Neural progenitor cell (in vitro differentiated cells): Measurements from ENCODE around the gene COMMD7. TPM values are rescaled to one million over a fixed set of nuclear protein-coding genes. Genes with fewer than 3 reads are reported as not detected.

Experiments
- DNase-seq: peaks from one replicate; pipeline ENCODE4 v3.0.0-alpha.2; 2016; ENCODE audit warnings: low spot score
- H2AFZ ChIP-seq: fragments of 200-600 bp; sonication (generic); replicated peaks from 2 replicates; pipeline ENCODE4 v1.6.1; 2016; ENCODE audit warnings: antibody characterized with exemption
- H3F3A ChIP-seq: fragments of 200-600 bp; sonication (generic); 2 replicates; pipeline ENCODE4 v1.6.1; 2016; ENCODE audit warnings: antibody characterized with exemption, low read depth
- H3K27ac ChIP-seq: fragments of 200-600 bp; sonication (generic); 2 replicates; pipeline ENCODE4 v1.5.1; 2016; ENCODE audit warnings: mild to moderate bottlenecking
- H3K27me3 ChIP-seq: fragments of 200-600 bp; sonication (generic); 2 replicates; pipeline ENCODE4 v1.6.1; 2016; ENCODE audit warnings: mild to moderate bottlenecking, moderate library complexity
- H3K36me3 ChIP-seq: fragments of 200-600 bp; sonication (generic); 2 replicates; pipeline ENCODE4 v1.5.1; 2016
- H3K4me1 ChIP-seq: fragments of 200-600 bp; sonication (generic); 2 replicates; pipeline ENCODE4 v1.6.1; 2016; ENCODE audit warnings: mixed run types
- H3K4me2 ChIP-seq: fragments of 200-600 bp; sonication (generic); 2 replicates; pipeline ENCODE4 v1.6.1; 2016
- H3K4me3 ChIP-seq: fragments of 200-600 bp; sonication (generic); 2 replicates; pipeline ENCODE4 v1.5.1; 2016
- H3K79me2 ChIP-seq: fragments of 200-600 bp; sonication (generic); 2 replicates; pipeline ENCODE4 v1.6.1; 2016; ENCODE audit warnings: low read depth
- H3K9ac ChIP-seq: fragments of 200-600 bp; sonication (generic); 2 replicates; pipeline ENCODE4 v1.6.1; 2016
- H3K9me3 ChIP-seq: fragments of 200-600 bp; sonication (generic); 2 replicates; pipeline ENCODE4 v1.5.1; 2016; ENCODE audit warnings: low read depth
- H4K20me1 ChIP-seq: fragments of 200-600 bp; sonication (generic); 2 replicates; pipeline ENCODE4 v1.6.1; 2016; ENCODE audit warnings: low read depth
- H3K27ac Mint-ChIP-seq: 3 replicates; pipeline ENCODE4 v1.8.0; 2021; ENCODE audit warnings: mixed read lengths
- H3K27me3 Mint-ChIP-seq: 2 replicates; pipeline ENCODE4 v1.8.0; 2022; ENCODE audit warnings: low read depth, mild to moderate bottlenecking, inconsistent platforms, moderate library complexity, mixed read lengths; ENCODE audit not compliant: insufficient read depth
- H3K36me3 Mint-ChIP-seq: 3 replicates; pipeline ENCODE4 v1.8.0; 2021; ENCODE audit warnings: mixed read lengths
- H3K4me1 Mint-ChIP-seq: 3 replicates; pipeline ENCODE4 v1.8.0; 2021; ENCODE audit warnings: mixed read lengths
- H3K4me3 Mint-ChIP-seq: 3 replicates; pipeline ENCODE4 v1.8.0; 2021; ENCODE audit warnings: mild to moderate bottlenecking, moderate library complexity, mixed read lengths
- H3K9me3 Mint-ChIP-seq: 3 replicates; pipeline ENCODE4 v1.8.0; 2020; ENCODE audit warnings: mixed read lengths
- EZH2 ChIP-seq: fragments of 200-600 bp; sonication (generic); IDR thresholded peaks from 2 replicates; pipeline ENCODE4 v1.6.1; 2017; ENCODE audit warnings: antibody characterized with exemption, mild to moderate bottlenecking, moderate library complexity
- EZH2phosphoT487 ChIP-seq: fragments of 200-600 bp; sonication (generic); IDR thresholded peaks from 2 replicates; pipeline ENCODE4 v1.6.1; 2017; ENCODE audit warnings: antibody characterized with exemption
- total RNA-seq: library from RNA; depleted of rRNA; stranded (reverse); fragments of >200 nt; gene quantifications from 2 replicates; pipeline ENCODE4 v1.2.3, GENCODE V29; 2015; ENCODE audit warnings: low replicate concordance
- TF ChIP-seq, protein P1 (sequence below): fragments of 200-600 bp; sonication (generic); IDR thresholded peaks from 2 replicates; pipeline ENCODE4 v1.5.1; 2017; ENCODE audit warnings: antibody characterized with exemption, mild to moderate bottlenecking

COMMD7 gene
- total RNA-seq, 1 donor from 2014 or later: 44.4 TPM

DNA sequence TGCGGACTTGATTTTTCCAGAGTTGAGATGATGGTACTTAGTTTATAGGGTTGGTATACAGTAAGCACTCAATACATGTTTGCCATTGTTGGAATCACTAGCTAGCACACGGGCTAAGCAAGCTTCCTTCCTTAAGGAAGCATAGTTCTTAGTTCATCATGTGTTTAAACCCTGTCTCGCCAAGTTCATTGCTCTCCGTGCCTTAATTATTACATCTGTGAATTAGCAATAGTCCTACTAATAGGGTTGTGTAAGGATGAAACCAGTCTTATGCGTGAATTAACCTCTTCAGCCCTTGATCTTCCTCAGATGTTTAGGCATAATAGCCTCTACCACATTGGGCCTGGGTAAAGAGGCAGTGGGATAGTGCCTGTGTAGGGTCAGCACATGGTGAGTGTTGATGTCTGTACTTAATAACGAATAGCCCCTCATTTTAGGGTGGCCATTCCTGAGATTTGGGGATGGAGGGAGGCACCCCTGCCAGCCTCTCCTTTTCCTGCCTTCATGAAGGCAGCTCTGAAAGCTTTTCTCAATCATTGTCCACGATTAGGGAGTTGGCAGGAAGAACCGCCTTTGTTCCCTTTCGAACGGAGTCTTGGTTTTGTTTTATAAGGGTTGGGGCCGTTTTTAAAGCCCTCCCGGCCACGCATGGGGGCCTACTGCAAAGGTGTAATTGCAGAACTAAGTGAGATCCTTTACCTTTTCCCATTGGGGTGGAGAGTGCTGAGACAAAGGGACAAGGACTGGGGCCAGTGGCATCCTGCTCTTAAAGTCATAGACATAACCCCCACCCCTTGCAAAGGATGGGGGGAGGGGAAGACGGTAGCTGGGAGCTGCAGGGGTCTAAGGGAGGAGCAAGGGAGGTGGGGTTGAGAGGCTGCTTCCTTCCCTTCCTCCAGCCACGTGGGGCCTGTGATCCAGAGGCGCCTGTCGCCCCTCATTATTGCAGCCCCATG lies 21.0 kb upstream of the COMMD7 start:
- peaks cover 52% of the 10 kb centered on the region for H4K20me1 ChIP-seq
- Mint-ChIP-seq H3K27ac (no peak overlapping the region), H3K4me1 (peaks cover 27% of the 10 kb centered on the region), H3K36me3 (peaks cover 2% of the 10 kb centered on the region), H3K27me3 (peaks cover 5% of the 10 kb centered on the region), H3K9me3 (no peaks in the 10 kb centered on the region), H3K4me3 (peak overlapping the region; percentile 97)
- peak overlapping the region; percentile 99 for H3K4me3 ChIP-seq
- peaks cover 68% of the 10 kb centered on the region for H3K79me2 ChIP-seq
- peaks cover 33% of the 10 kb centered on the region for H3F3A ChIP-seq
- peak overlapping the region; percentile 89 for H3K4me2 ChIP-seq
- H3K27ac ChIP-seq: peak overlapping the region; percentile 59
- H3K27me3 ChIP-seq: no peaks in the 10 kb centered on the region
- TF ChIP-seq, protein P1, sequence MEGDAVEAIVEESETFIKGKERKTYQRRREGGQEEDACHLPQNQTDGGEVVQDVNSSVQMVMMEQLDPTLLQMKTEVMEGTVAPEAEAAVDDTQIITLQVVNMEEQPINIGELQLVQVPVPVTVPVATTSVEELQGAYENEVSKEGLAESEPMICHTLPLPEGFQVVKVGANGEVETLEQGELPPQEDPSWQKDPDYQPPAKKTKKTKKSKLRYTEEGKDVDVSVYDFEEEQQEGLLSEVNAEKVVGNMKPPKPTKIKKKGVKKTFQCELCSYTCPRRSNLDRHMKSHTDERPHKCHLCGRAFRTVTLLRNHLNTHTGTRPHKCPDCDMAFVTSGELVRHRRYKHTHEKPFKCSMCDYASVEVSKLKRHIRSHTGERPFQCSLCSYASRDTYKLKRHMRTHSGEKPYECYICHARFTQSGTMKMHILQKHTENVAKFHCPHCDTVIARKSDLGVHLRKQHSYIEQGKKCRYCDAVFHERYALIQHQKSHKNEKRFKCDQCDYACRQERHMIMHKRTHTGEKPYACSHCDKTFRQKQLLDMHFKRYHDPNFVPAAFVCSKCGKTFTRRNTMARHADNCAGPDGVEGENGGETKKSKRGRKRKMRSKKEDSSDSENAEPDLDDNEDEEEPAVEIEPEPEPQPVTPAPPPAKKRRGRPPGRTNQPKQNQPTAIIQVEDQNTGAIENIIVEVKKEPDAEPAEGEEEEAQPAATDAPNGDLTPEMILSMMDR: no peak
- TF ChIP-seq EZH2 (no peak), EZH2phosphoT487 (no peak)
- H3K9me3 ChIP-seq: no peaks in the 10 kb centered on the region
- DNase-seq: peak; percentile 75
- no peak overlapping the region for H2AFZ ChIP-seq
- H3K4me1 ChIP-seq: peaks cover 26% of the 10 kb centered on the region
- peak overlapping the region; percentile 9 for H3K9ac ChIP-seq
- no peaks in the 10 kb centered on the region for H3K36me3 ChIP-seq

DNA sequence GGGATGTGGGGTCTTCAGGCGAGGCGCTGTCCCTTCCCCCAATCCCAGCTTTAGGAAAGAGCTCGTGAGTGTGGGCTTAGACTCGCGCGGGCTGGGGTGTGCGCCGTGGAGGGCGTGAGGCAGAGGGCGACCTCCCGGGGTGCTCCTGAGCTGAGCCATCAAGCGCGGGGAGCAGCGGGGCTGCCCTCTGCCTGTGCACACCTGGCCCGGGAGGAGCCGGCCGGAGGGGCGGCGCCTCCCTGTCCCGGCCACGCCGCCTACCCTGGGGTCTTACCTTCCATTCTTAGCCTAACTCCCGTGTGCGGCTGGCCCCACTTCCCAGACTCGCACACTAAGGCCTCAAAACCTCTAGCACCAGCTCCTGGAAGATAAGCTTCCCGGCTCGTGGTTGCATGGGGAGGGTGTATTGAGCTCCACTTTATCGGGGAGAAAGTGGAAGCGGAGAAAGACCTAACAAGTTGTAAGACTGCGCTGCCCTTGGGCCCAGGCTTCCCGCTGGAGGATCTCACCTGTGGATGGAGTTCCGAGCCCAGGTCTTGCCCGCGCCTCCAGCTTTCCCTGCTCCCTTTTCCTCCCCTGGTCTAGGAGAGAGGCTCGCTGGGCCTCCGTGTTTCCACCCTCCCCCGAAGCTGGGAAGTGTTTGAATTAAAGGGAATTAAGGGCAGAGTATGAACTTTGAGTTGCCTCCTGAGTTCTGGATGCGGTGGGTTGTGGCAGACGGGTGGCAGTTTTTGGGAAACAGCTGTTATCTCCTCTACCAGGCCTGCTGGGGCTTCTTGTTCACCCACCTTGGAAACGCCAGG lies 20.1 kb upstream of the COMMD7 start:
- H3K36me3 Mint-ChIP-seq: peaks cover 2% of the 10 kb centered on the region
- H3K27ac ChIP-seq: no peak overlapping the region
- H3K4me3 ChIP-seq: peak overlapping the region; percentile 99
- peaks cover 38% of the 10 kb centered on the region for H3F3A ChIP-seq
- no peaks in the 10 kb centered on the region for H3K36me3 ChIP-seq
- H3K27me3 ChIP-seq: no peaks in the 10 kb centered on the region
- H3K9ac ChIP-seq: peak overlapping the region; percentile 69
- no peaks in the 10 kb centered on the region for H3K9me3 Mint-ChIP-seq
- peak; percentile 58 for DNase-seq
- H4K20me1 ChIP-seq: peaks cover 45% of the 10 kb centered on the region
- H3K4me3 Mint-ChIP-seq: peak overlapping the region; percentile 97
- TF ChIP-seq EZH2 (no peak), EZH2phosphoT487 (no peak)
- TF ChIP-seq, protein P1: no peak
- peaks cover 26% of the 10 kb centered on the region for H3K4me1 ChIP-seq
- peak overlapping the region; percentile 89 for H3K4me2 ChIP-seq
- H3K4me1 Mint-ChIP-seq: peaks cover 27% of the 10 kb centered on the region
- peaks cover 5% of the 10 kb centered on the region for H3K27me3 Mint-ChIP-seq
- no peak overlapping the region for H3K27ac Mint-ChIP-seq
- H2AFZ ChIP-seq: no peak overlapping the region
- peaks cover 59% of the 10 kb centered on the region for H3K79me2 ChIP-seq
- no peaks in the 10 kb centered on the region for H3K9me3 ChIP-seq

DNA sequence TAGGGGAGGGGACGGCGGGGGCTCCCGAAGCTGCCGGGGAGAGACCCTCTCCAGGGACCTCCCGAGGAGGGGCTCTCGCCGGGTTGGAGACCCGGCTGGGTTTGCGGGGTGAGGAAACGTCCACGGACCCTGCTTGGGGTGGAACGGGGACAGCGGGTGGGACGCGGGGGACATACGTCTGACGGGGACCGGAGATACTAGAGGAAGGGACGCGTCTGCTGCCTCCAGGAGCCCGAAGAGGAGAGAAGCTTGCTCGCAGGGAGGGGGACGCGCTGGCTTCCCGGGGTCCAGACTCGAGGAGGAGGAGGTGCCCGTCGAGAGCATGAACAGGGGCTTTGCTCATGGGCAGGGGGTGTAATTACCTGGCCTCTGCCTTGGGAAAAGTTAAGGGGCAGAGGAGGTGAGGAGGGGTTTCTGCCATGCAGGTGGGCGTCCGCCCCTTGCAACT lies 19.5 kb upstream of the COMMD7 start:
- Histone ChIP-seq H3K9ac (peak overlapping the region; percentile 69), H3K79me2 (peaks cover 53% of the 10 kb centered on the region), H3F3A (peaks cover 38% of the 10 kb centered on the region), H4K20me1 (peaks cover 38% of the 10 kb centered on the region), H3K9me3 (no peaks in the 10 kb centered on the region), H3K4me1 (peaks cover 26% of the 10 kb centered on the region), H2AFZ (no peak overlapping the region), H3K27me3 (no peaks in the 10 kb centered on the region), H3K4me2 (peak overlapping the region; percentile 89), H3K36me3 (no peaks in the 10 kb centered on the region), H3K4me3 (peak overlapping the region; percentile 99), H3K27ac (peak overlapping the region; percentile 47)
- H3K27ac Mint-ChIP-seq: peak overlapping the region; percentile 63
- TF ChIP-seq EZH2 (no peak), EZH2phosphoT487 (no peak)
- TF ChIP-seq, protein P1: no peak
- H3K4me1 Mint-ChIP-seq: peaks cover 27% of the 10 kb centered on the region
- H3K27me3 Mint-ChIP-seq: peaks cover 5% of the 10 kb centered on the region
- DNase-seq: peak; percentile 62
- H3K4me3 Mint-ChIP-seq: peak overlapping the region; percentile 97
- H3K9me3 Mint-ChIP-seq: no peaks in the 10 kb centered on the region
- H3K36me3 Mint-ChIP-seq: peaks cover 2% of the 10 kb centered on the region
